SJCRH30 (cell line): ENCODE data around the gene DHRSX. TPM values are rescaled to one million over a fixed set of nuclear protein-coding genes. Genes with fewer than 3 reads are reported as not detected.
"Not testable (repeated sequence)": the region's sequence is repeated elsewhere in the genome, so short reads cannot be mapped to it uniquely, and the experiment has no call there.

Experiments used
- DNase-seq, 2 experiments: peaks; one replicate each; pipeline ENCODE4 v3.0.0-alpha.2; 2015 to 2020
- H3K27ac ChIP-seq: fragments of 250-450 bp; sonication (Bioruptor Pico); 2 replicates; pipeline ENCODE4 v1.5.1; 2020; ENCODE audit warnings: mild to moderate bottlenecking, moderate library complexity
- H3K27me3 ChIP-seq: fragments of 250-450 bp; sonication (Bioruptor Pico); 2 replicates; pipeline ENCODE4 v1.5.1; 2020; ENCODE audit warnings: mild to moderate bottlenecking, moderate library complexity
- H3K36me3 ChIP-seq: fragments of 250-450 bp; sonication (Bioruptor Pico); 2 replicates; pipeline ENCODE4 v1.5.1; 2020; ENCODE audit warnings: mild to moderate bottlenecking, moderate library complexity
- H3K4me1 ChIP-seq: fragments of 250-450 bp; sonication (Bioruptor Pico); 2 replicates; pipeline ENCODE4 v1.5.1; 2020; ENCODE audit warnings: mild to moderate bottlenecking, moderate library complexity
- H3K4me3 ChIP-seq: fragments of 250-450 bp; sonication (Bioruptor Pico); 2 replicates; pipeline ENCODE4 v1.5.1; 2020; ENCODE audit warnings: mild to moderate bottlenecking, moderate library complexity
- H3K9me3 ChIP-seq: fragments of 250-450 bp; sonication (Bioruptor Pico); replicated peaks from 2 replicates; pipeline ENCODE4 v1.5.1; 2020; ENCODE audit warnings: mild to moderate bottlenecking, moderate library complexity
- total RNA-seq: library from RNA; depleted of rRNA; stranded (reverse); fragments of >200 nt; shearing (Covaris generic); gene quantifications from 2 replicates; pipeline ENCODE4 v1.2.3, GENCODE V29; 2014

The DHRSX gene
- total RNA-seq, 1 experiment from 2014 or later, result 12.0 TPM

DNA sequence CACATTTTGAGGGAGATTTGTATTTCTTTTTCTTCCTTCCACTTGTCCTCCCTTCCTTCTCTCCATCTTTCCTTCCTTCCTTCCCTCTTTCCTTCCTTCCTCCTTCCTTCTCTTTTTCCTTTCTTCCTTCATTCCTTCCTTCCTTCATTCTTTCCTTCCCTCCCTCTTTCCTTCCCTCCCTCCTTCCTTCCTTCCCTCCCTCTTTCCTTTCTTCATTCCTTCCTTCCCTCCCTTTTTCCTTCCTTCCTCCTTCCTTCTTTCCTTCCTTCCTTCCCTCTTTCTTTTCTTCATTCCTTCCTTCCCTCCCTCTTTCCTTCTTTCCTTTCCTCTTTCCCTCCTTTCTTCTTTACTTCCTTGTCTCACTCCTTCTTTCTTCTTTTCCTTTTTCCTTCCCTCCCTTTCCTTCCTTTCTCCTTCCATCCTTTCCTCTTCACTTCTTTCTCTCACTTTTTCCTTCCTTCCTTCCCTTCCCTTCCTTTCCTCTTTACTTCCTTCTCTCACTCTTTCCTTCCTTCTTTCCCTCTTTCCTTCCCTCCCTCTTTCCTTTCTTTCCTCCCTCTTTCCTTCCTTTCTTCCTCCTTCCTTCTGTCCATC lies 74.4 kb downstream of the DHRSX start:
- no peak overlapping the region for H3K27ac ChIP-seq
- no peaks in the 10 kb centered on the region for H3K9me3 ChIP-seq
- no peaks in the 10 kb centered on the region for H3K36me3 ChIP-seq
- DNase-seq, result no peak
- H3K4me3 ChIP-seq, result no peak overlapping the region
- no peaks in the 10 kb centered on the region for H3K4me1 ChIP-seq
- H3K27me3 ChIP-seq, result no peaks in the 10 kb centered on the region

- Histone ChIP-seq H3K9me3 (no peaks in the 10 kb centered on the region), H3K36me3 (0 out of 2 replicates have a peak, but pooled peaks cover 2% of the 10 kb centered on the region)
- no peak for DNase-seq
Observed at GRCh38 chrX:2425286-2426071, 75.3 kb downstream of the DHRSX start.

DNA sequence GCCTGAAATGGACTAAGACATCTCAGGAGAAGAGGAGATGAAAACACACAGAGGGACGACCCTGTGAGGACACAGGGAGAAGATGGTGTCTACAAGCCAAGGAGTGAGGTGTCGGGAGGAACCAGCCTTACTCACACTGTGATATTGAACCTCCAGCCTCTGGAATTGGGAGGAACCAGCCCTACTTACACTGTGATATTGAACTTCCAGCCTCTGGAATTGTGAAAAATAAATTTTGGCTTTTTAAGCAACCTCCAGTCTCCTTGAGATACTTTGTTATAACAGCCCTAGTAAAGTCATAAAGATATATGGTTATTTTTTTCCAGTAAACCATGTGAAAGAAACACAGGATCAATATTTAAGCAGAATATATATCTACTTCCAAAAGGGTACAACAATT lies 76.5 kb downstream of the DHRSX start:
- Histone ChIP-seq H3K9me3 (no peaks in the 10 kb centered on the region), H3K36me3 (0 out of 2 replicates have a peak, but pooled peaks cover 2% of the 10 kb centered on the region), H3K4me3 (no peak overlapping the region), H3K27me3 (no peaks in the 10 kb centered on the region), H3K4me1 (no peaks in the 10 kb centered on the region), H3K27ac (no peak overlapping the region)
- no peak for DNase-seq

More at GRCh38 chrX:2425286-2426071, 75.3 kb downstream of the DHRSX start:
- Histone ChIP-seq H3K4me3 (no peak overlapping the region), H3K27me3 (no peaks in the 10 kb centered on the region), H3K27ac (no peak overlapping the region), H3K4me1 (no peaks in the 10 kb centered on the region)

GRCh38 chrX:2423899-2424298 lies 76.9 kb downstream of the DHRSX start:
- no peaks in the 10 kb centered on the region for H3K9me3 ChIP-seq
- no peaks in the 10 kb centered on the region for H3K4me1 ChIP-seq
- no peak overlapping the region for H3K27ac ChIP-seq
- H3K36me3 ChIP-seq, result 0 out of 2 replicates have a peak, but pooled peaks cover 2% of the 10 kb centered on the region
- DNase-seq, result no peak
- no peak overlapping the region for H3K4me3 ChIP-seq
- H3K27me3 ChIP-seq, result no peaks in the 10 kb centered on the region

- H3K9me3 ChIP-seq, result no peaks in the 10 kb centered on the region
- no peak overlapping the region for H3K4me3 ChIP-seq
- H3K27me3 ChIP-seq, result no peaks in the 10 kb centered on the region
- H3K4me1 ChIP-seq, result no peaks in the 10 kb centered on the region
- no peak for DNase-seq
- no peak overlapping the region for H3K27ac ChIP-seq
- H3K36me3 ChIP-seq, result 0 out of 2 replicates have a peak, but pooled peaks cover 2% of the 10 kb centered on the region
Observed at GRCh38 chrX:2423282-2423681, 77.5 kb downstream of the DHRSX start.

DNA sequence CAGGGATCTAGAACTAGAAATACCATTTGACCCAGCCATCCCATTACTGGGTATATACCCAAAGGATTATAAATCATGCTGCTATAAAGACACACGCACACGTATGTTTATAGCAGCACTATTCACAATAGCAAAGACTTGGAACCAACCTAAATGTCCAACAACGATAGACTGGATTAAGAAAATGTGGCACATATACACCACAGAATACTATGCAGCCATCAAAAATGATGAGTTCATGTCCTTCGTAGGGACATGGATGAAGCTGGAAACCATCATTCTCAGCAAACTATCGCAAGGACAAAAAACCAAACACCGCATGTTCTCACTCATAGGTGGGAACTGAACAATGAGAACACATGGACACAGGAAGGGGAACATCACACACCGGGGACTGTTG lies 81.4 kb downstream of the DHRSX start:
- not testable (repeated sequence) for H3K4me3 ChIP-seq, H3K9me3 ChIP-seq, H3K27ac ChIP-seq, DNase-seq, H3K36me3 ChIP-seq, H3K4me1 ChIP-seq, H3K27me3 ChIP-seq

GRCh38 chrX:2418000-2418399 lies 82.8 kb downstream of the DHRSX start:
- Histone ChIP-seq H3K27ac (no peak overlapping the region), H3K27me3 (no peaks in the 10 kb centered on the region), H3K4me3 (no peak overlapping the region), H3K4me1 (no peaks in the 10 kb centered on the region), H3K9me3 (no peaks in the 10 kb centered on the region; the same call in 1 of the 2 replicates), H3K36me3 (0 out of 2 replicates have a peak, but pooled peaks cover 2% of the 10 kb centered on the region)
- DNase-seq, result no peak

DNA sequence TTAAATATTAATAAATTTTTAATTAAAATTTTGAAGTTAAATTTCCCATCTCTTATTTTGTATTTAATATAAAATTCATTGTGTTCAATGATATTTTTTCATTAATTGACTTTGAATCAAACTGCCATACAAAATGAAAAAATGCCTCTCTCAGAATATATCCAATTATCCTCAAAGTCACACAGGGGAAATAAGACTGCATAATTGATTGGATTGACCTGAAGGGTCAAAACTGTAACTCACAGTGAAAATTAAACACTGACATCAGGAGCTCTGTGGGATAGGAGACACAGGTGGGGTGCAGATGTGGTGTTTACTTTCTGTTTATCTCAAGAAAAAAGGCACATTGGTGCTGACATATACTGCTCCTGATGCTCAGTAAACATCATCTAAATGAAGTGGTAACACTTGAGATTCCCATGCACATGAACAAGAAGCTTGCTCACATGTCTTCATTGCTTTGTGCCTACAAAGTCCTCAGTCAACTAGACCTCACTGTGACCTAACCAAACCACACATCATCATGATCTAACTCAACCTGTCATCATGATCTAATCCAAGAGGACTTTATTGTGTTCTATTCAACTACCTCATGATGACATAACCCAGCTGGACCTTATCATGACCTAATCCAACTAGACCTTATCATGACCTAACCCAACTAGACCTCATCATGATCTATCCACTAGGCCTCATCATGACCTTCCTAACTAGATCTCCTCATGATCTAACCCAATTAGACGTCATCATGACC lies 83.7 kb downstream of the DHRSX start:
- no peaks in the 10 kb centered on the region; the same call in 1 of the 2 replicates for H3K9me3 ChIP-seq
- no peaks in the 10 kb centered on the region for H3K27me3 ChIP-seq
- no peak overlapping the region for H3K27ac ChIP-seq
- no peaks in the 10 kb centered on the region for H3K4me1 ChIP-seq
- no peak overlapping the region for H3K4me3 ChIP-seq
- no peak for DNase-seq
- H3K36me3 ChIP-seq, result 0 out of 2 replicates have a peak, but pooled peaks cover 2% of the 10 kb centered on the region

DNA sequence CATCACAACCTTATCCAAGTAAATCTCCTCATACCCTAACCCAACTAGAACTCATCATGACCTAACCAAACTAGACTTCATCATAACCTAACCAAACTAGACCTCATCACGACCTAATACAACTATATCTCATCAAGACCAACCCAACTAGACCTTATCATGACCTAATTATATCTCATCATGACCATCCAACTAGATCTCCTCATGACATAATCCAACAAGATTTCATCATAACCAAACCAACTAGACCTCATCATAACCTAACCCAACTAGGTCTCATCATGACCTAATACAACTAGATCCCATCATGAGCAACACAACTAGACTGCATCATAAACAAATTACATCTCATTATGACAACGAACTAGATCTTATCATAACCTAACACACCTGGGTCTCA lies 86.4 kb downstream of the DHRSX start:
- H3K9me3 ChIP-seq, result no peaks in the 10 kb centered on the region; the same call in 1 of the 2 replicates
- no peak overlapping the region for H3K27ac ChIP-seq
- H3K27me3 ChIP-seq, result no peaks in the 10 kb centered on the region
- H3K36me3 ChIP-seq, result no peaks in the 10 kb centered on the region
- no peaks in the 10 kb centered on the region for H3K4me1 ChIP-seq
- H3K4me3 ChIP-seq, result no peak overlapping the region
- no peak for DNase-seq

GRCh38 chrX:2413969-2414368 lies 86.8 kb downstream of the DHRSX start:
- DNase-seq, result no peak
- Histone ChIP-seq H3K9me3 (no peaks in the 10 kb centered on the region; the same call in 1 of the 2 replicates), H3K36me3 (no peaks in the 10 kb centered on the region), H3K4me1 (no peaks in the 10 kb centered on the region), H3K4me3 (no peak overlapping the region), H3K27ac (no peak overlapping the region), H3K27me3 (no peaks in the 10 kb centered on the region)

GRCh38 chrX:2412131-2412530 lies 88.6 kb downstream of the DHRSX start:
- Histone ChIP-seq H3K9me3 (peaks cover under 1% of the 10 kb centered on the region; the same call in 1 of the 2 replicates), H3K4me3 (no peak overlapping the region)
- no peak for DNase-seq

GRCh38 chrX:2410279-2411020 lies 90.3 kb downstream of the DHRSX start:
- DNase-seq, result no peak
- Histone ChIP-seq H3K36me3 (peaks cover 11% of the 10 kb centered on the region), H3K27ac (no peak overlapping the region), H3K4me1 (no peaks in the 10 kb centered on the region), H3K27me3 (no peaks in the 10 kb centered on the region), H3K4me3 (no peak overlapping the region), H3K9me3 (peaks cover 6% of the 10 kb centered on the region)

More at GRCh38 chrX:2412131-2412530, 88.6 kb downstream of the DHRSX start:
- H3K4me1 ChIP-seq, result no peaks in the 10 kb centered on the region
- H3K27ac ChIP-seq, result no peak overlapping the region
- peaks cover 5% of the 10 kb centered on the region for H3K36me3 ChIP-seq
- no peaks in the 10 kb centered on the region for H3K27me3 ChIP-seq

DNA sequence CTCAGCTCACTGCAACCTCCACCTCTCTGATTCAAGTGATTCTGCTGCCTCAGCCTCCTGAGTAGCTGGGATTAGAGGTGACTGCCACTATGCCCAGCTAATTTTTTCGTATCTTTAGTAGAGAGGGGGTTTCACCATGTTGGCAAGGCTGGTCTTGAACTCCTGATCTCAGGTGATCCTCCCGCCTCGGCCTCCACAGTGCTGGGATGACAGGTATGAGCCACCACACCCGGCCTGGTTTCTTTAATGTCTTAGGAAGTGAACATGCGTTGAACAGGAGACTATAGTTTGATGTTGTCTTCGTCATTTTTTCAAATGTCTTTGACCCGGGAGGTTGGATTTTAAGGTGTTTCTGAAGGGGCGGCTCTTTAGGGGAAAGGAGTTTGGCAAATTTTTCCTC lies 91.0 kb downstream of the DHRSX start:
- peaks cover 6% of the 10 kb centered on the region for H3K9me3 ChIP-seq
- H3K4me1 ChIP-seq, result no peaks in the 10 kb centered on the region
- H3K4me3 ChIP-seq, result no peak overlapping the region
- no peaks in the 10 kb centered on the region for H3K27me3 ChIP-seq
- no peak for DNase-seq
- no peak overlapping the region for H3K27ac ChIP-seq
- H3K36me3 ChIP-seq, result peaks cover 11% of the 10 kb centered on the region

DNA sequence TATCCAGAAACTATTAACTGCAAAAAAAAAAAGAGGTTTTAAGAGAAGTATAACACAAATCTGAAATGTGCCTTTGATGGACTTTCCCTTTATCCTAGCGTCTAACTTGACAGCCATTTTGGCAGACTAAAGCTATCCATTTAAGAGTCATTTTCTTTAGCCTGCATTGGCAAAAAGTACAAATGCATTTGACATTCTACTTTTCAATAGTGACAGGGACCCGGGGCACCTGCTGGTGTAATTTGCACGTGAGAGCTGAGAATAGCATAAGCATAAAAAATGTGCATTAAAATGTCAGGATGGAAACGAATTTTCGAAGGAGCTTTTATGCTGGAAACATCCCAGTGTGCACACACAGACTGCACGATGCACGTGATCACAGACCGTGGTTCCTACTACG lies 91.9 kb downstream of the DHRSX start:
- DNase-seq, result no peak
- no peak overlapping the region for H3K27ac ChIP-seq
- H3K4me3 ChIP-seq, result no peak overlapping the region
- H3K27me3 ChIP-seq, result no peaks in the 10 kb centered on the region
- peaks cover 6% of the 10 kb centered on the region for H3K9me3 ChIP-seq
- H3K4me1 ChIP-seq, result no peaks in the 10 kb centered on the region
- H3K36me3 ChIP-seq, result peaks cover 11% of the 10 kb centered on the region
